Measurements from ENCODE around the gene HDAC4. TPM values are rescaled to one million over a fixed set of nuclear protein-coding genes. Genes with fewer than 3 reads are reported as not detected.

HDAC4 gene
- total RNA-seq, 1 experiment from 2014 or later: 21.8 TPM

- TF ChIP-seq, protein P1, sequence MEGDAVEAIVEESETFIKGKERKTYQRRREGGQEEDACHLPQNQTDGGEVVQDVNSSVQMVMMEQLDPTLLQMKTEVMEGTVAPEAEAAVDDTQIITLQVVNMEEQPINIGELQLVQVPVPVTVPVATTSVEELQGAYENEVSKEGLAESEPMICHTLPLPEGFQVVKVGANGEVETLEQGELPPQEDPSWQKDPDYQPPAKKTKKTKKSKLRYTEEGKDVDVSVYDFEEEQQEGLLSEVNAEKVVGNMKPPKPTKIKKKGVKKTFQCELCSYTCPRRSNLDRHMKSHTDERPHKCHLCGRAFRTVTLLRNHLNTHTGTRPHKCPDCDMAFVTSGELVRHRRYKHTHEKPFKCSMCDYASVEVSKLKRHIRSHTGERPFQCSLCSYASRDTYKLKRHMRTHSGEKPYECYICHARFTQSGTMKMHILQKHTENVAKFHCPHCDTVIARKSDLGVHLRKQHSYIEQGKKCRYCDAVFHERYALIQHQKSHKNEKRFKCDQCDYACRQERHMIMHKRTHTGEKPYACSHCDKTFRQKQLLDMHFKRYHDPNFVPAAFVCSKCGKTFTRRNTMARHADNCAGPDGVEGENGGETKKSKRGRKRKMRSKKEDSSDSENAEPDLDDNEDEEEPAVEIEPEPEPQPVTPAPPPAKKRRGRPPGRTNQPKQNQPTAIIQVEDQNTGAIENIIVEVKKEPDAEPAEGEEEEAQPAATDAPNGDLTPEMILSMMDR (IDR thresholded peaks at IDR 0.05; ENCODE audit: unreplicated experiment): no peak
- no peak overlapping the region for H3K4me3 Mint-ChIP-seq (ENCODE audit: unreplicated experiment)
Measured at GRCh38 chr2:239395524-239395923, 5.3 kb downstream of the HDAC4 start.

DNA sequence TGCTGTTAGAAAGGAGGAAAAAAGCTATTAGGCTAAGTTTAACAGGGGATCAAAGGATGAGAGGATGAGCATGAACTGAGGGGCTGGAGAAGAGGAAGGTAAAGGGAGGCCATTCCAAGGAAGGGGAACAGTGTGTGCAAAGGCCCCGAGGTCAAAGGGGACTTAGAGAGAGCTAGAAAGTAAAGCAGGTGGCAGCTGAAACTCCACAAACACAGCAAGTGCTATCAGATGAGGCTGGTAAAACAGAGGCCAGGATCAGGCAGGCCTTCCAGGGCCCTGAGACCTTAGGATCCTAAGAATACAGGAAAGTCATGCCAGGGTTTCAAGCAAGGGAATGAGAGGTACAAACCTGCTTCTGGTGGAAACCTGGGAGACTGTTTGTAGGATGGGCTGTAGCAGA is 5.8 kb downstream of the HDAC4 start:
- no TSS peak for BruUV-seq (replicated peaks)
- POLR2A ChIA-PET: interaction anchor here (0.6 kb wide), 1 partner anchor 184 kb away, joined by 3 read pairs; no protein-coding TSS in a partner anchor
- peaks cover 14% of the 10 kb centered on the region for H3K4me1 Mint-ChIP-seq (ENCODE audit: insufficient read depth, unreplicated experiment)
- DNase-seq (ENCODE audit: unreplicated experiment): no peak
- CTCF ChIA-PET: no interaction called here
- peaks cover 12% of the 10 kb centered on the region for H3K36me3 Mint-ChIP-seq (ENCODE audit: insufficient read depth, unreplicated experiment)
- H3K4me3 Mint-ChIP-seq (ENCODE audit: unreplicated experiment): no peak overlapping the region
- TF ChIP-seq, protein P1 (IDR thresholded peaks at IDR 0.05; ENCODE audit: unreplicated experiment): no peak
- H3K27me3 Mint-ChIP-seq (ENCODE audit: insufficient read depth, unreplicated experiment): no peaks in the 10 kb centered on the region
- H3K9me3 Mint-ChIP-seq (ENCODE audit: unreplicated experiment): no peaks in the 10 kb centered on the region
- H3K27ac Mint-ChIP-seq (ENCODE audit: low read depth, unreplicated experiment): no peak overlapping the region
- intact Hi-C loops (cut with micrococcal nuclease): loop anchor here (5.0 kb wide), 1 partner anchor 597 kb away; no protein-coding TSS in a partner anchor

More at GRCh38 chr2:239395524-239395923, 5.3 kb downstream of the HDAC4 start:
- Mint-ChIP-seq H3K27me3 (ENCODE audit: insufficient read depth, unreplicated experiment) (no peaks in the 10 kb centered on the region), H3K36me3 (ENCODE audit: insufficient read depth, unreplicated experiment) (peaks cover 12% of the 10 kb centered on the region), H3K4me1 (ENCODE audit: insufficient read depth, unreplicated experiment) (peaks cover 14% of the 10 kb centered on the region), H3K27ac (ENCODE audit: low read depth, unreplicated experiment) (no peak overlapping the region), H3K9me3 (ENCODE audit: unreplicated experiment) (no peaks in the 10 kb centered on the region)
- intact Hi-C loops (cut with micrococcal nuclease): loop anchor here (5.0 kb wide), 1 partner anchor 597 kb away; no protein-coding TSS in a partner anchor
- no peak for DNase-seq (ENCODE audit: unreplicated experiment)
- POLR2A ChIA-PET: no interaction called here
- CTCF ChIA-PET: no interaction called here
- BruUV-seq (replicated peaks): no TSS peak

- Mint-ChIP-seq H3K27me3 (ENCODE audit: insufficient read depth, unreplicated experiment) (no peaks in the 10 kb centered on the region), H3K36me3 (ENCODE audit: insufficient read depth, unreplicated experiment) (peaks cover 12% of the 10 kb centered on the region), H3K4me1 (ENCODE audit: insufficient read depth, unreplicated experiment) (peaks cover 11% of the 10 kb centered on the region), H3K9me3 (ENCODE audit: unreplicated experiment) (no peaks in the 10 kb centered on the region), H3K4me3 (ENCODE audit: unreplicated experiment) (no peak overlapping the region), H3K27ac (ENCODE audit: low read depth, unreplicated experiment) (no peak overlapping the region)
- BruUV-seq (replicated peaks): no TSS peak
- intact Hi-C loops (cut with micrococcal nuclease): no loop called here
- TF ChIP-seq, protein P1 (IDR thresholded peaks at IDR 0.05; ENCODE audit: unreplicated experiment): no peak
- ChIA-PET CTCF (interaction anchor here (1.0 kb wide), 1 partner anchor 267 kb away, joined by 3 read pairs; no protein-coding TSS in a partner anchor), POLR2A (interaction anchor here (0.6 kb wide), 1 partner anchor 184 kb away, joined by 3 read pairs; no protein-coding TSS in a partner anchor)
- no peak for DNase-seq (ENCODE audit: unreplicated experiment)
Measured at GRCh38 chr2:239394346-239394945, 6.4 kb downstream of the HDAC4 start.

- peaks cover 9% of the 10 kb centered on the region for H3K4me1 Mint-ChIP-seq (ENCODE audit: insufficient read depth, unreplicated experiment)
- no peaks in the 10 kb centered on the region for H3K27me3 Mint-ChIP-seq (ENCODE audit: insufficient read depth, unreplicated experiment)
- POLR2A ChIA-PET: no interaction called here
- H3K9me3 Mint-ChIP-seq (ENCODE audit: unreplicated experiment): no peaks in the 10 kb centered on the region
- no peak overlapping the region for H3K4me3 Mint-ChIP-seq (ENCODE audit: unreplicated experiment)
- no TSS peak for BruUV-seq (replicated peaks)
- no peak for DNase-seq (ENCODE audit: unreplicated experiment)
- CTCF ChIA-PET: interaction anchor here (1.0 kb wide), 1 partner anchor 267 kb away, joined by 3 read pairs; no protein-coding TSS in a partner anchor
- intact Hi-C loops (cut with micrococcal nuclease): no loop called here
- peaks cover 13% of the 10 kb centered on the region for H3K36me3 Mint-ChIP-seq (ENCODE audit: insufficient read depth, unreplicated experiment)
- H3K27ac Mint-ChIP-seq (ENCODE audit: low read depth, unreplicated experiment): peak overlapping the region; percentile 39
- TF ChIP-seq, protein P1 (IDR thresholded peaks at IDR 0.05; ENCODE audit: unreplicated experiment): no peak
Measured at GRCh38 chr2:239393941-239394340, 6.9 kb downstream of the HDAC4 start.
